GM12874 (cell line): ENCODE measurements around the gene ESR2.

Source experiments
- CTCF ChIP-seq: IDR thresholded peaks from 2 replicates; pipeline ENCODE4 v1.5.1; 2011; ENCODE audit warnings: low read depth, mild to moderate bottlenecking, control low read depth, low read length, moderate library complexity; ENCODE audit not compliant: insufficient read depth

ESR2 gene

GRCh38 chr14:64074961-64075612, 219.1 kb downstream of the ESR2 start:
- TF ChIP-seq CTCF = no peak

- TF ChIP-seq CTCF = no peak
Measured at GRCh38 chr14:64069634-64070359, 224.4 kb downstream of the ESR2 start.

GRCh38 chr14:64064447-64064846, 229.7 kb downstream of the ESR2 start:
- no peak for TF ChIP-seq CTCF

GRCh38 chr14:64062381-64063115, 231.6 kb downstream of the ESR2 start:
- TF ChIP-seq CTCF = no peak

GRCh38 chr14:64061706-64062105, 232.5 kb downstream of the ESR2 start:
- TF ChIP-seq CTCF = no peak

- no peak for TF ChIP-seq CTCF
Measured at GRCh38 chr14:64061115-64061514, 233.1 kb downstream of the ESR2 start.

GRCh38 chr14:64060648-64061096, 233.5 kb downstream of the ESR2 start:
- TF ChIP-seq CTCF = peak; percentile 69
